Endodermal cell (in vitro differentiated cells): ENCODE results near the gene NIM1K. TPM values are rescaled to one million over a fixed set of nuclear protein-coding genes. Genes with fewer than 3 reads are reported as not detected.

Source experiments
- DNase-seq: peaks from one replicate; pipeline ENCODE4 v3.0.0-alpha.2; 2017
- H3K27ac ChIP-seq: 2 replicates; pipeline ENCODE4 v1.5.1; 2013; ENCODE audit warnings: mild to moderate bottlenecking, low read depth, low read length, moderate library complexity
- H3K27me3 ChIP-seq: 2 replicates; pipeline ENCODE4 v1.6.1; 2013; ENCODE audit warnings: mild to moderate bottlenecking, low read length, moderate library complexity; ENCODE audit not compliant: insufficient read depth, control insufficient read depth, poor library complexity, severe bottlenecking
- H3K36me3 ChIP-seq: 2 replicates; pipeline ENCODE4 v1.7.0; 2013; ENCODE audit warnings: mild to moderate bottlenecking, low read length, moderate library complexity; ENCODE audit not compliant: control insufficient read depth, insufficient read depth
- H3K4me1 ChIP-seq: one replicate; pipeline ENCODE4 v1.7.0; 2013; ENCODE audit warnings: low read length; ENCODE audit not compliant: control insufficient read depth, insufficient read depth
- H3K4me3 ChIP-seq: 2 replicates; pipeline ENCODE4 v1.5.1; 2013; ENCODE audit warnings: mild to moderate bottlenecking, low read length, moderate library complexity
- H3K9ac ChIP-seq: 2 replicates; pipeline ENCODE4 v1.6.1; 2013; ENCODE audit warnings: mild to moderate bottlenecking, low read length, moderate library complexity; ENCODE audit not compliant: poor library complexity, severe bottlenecking; ENCODE audit errors: extremely low read depth
- H3K9me3 ChIP-seq: 2 replicates; pipeline ENCODE4 v1.6.1; 2013; ENCODE audit warnings: mild to moderate bottlenecking, low read length, moderate library complexity; ENCODE audit not compliant: control insufficient read depth
- H3K27ac Mint-ChIP-seq: 2 replicates; pipeline ENCODE4 v1.8.0; 2020; ENCODE audit warnings: mixed read lengths
- H3K27me3 Mint-ChIP-seq: 2 replicates; pipeline ENCODE4 v1.8.0; 2021; ENCODE audit warnings: mild to moderate bottlenecking, mixed read lengths; ENCODE audit not compliant: insufficient read depth
- H3K36me3 Mint-ChIP-seq: 2 replicates; pipeline ENCODE4 v1.8.0; 2020; ENCODE audit warnings: low read depth, mixed read lengths
- H3K4me1 Mint-ChIP-seq: 2 replicates; pipeline ENCODE4 v1.8.0; 2020; ENCODE audit warnings: mixed read lengths
- H3K4me3 Mint-ChIP-seq: 2 replicates; pipeline ENCODE4 v1.8.0; 2020; ENCODE audit warnings: mild to moderate bottlenecking, moderate library complexity, mixed read lengths
- H3K9me3 Mint-ChIP-seq: 2 replicates; pipeline ENCODE4 v1.8.0; 2020; ENCODE audit warnings: mild to moderate bottlenecking, mixed read lengths
- CTCF ChIP-seq: fragments of 200-600 bp; sonication (generic); conservative IDR thresholded peaks from 2 replicates; pipeline ENCODE4 v1.5.0; 2021; ENCODE audit warnings: antibody characterized with exemption, mild to moderate bottlenecking
- WGBS, 2 experiments: methylation state at CpG; one replicate each; pipeline versions ENCODE4 v1.1.5 to v1.1.7; 2013; ENCODE audit warnings: missing lambda C conversion rate in 2 of 2, mixed read lengths in 1 of 2; ENCODE audit not compliant: insufficient coverage in 1 of 2, insufficient read length in 1 of 2; 5-methylcytosine and 5-hydroxymethylcytosine counted together
- total RNA-seq, 2 donors: library from RNA; stranded (reverse); fragmentation: NEBNext Ultra II Directional in 1 of 2; extraction: Animal tissue kit (Norgen Biotek cat#: 25700) in 1 of 2; gene quantifications; 2 replicates in 1 of 2; 3 replicates in 1 of 2; pipeline ENCODE4 v1.2.1, GENCODE V29; 2021

The NIM1K gene
- total RNA-seq, 2 donors from 2014 or later = not detected

- no peak overlapping the region for H3K4me3 Mint-ChIP-seq
- Histone ChIP-seq H3K36me3 (no peaks in the 10 kb centered on the region), H3K27ac (no peak overlapping the region), H3K9ac (no peak overlapping the region), H3K27me3 (peaks cover 28% of the 10 kb centered on the region), H3K9me3 (no peaks in the 10 kb centered on the region), H3K4me1 (peaks cover 2% of the 10 kb centered on the region), H3K4me3 (no peak overlapping the region)
- WGBS, 2 experiments = 94% methylated on average over 4 of the region's 4 CpGs
- no peaks in the 10 kb centered on the region for H3K36me3 Mint-ChIP-seq
- DNase-seq = no peak
- peaks cover 81% of the 10 kb centered on the region for H3K27me3 Mint-ChIP-seq
- H3K4me1 Mint-ChIP-seq = peaks cover 20% of the 10 kb centered on the region
- H3K9me3 Mint-ChIP-seq = peaks cover 3% of the 10 kb centered on the region
- TF ChIP-seq CTCF = no peak
- no peak overlapping the region for H3K27ac Mint-ChIP-seq
Measured at GRCh38 chr5:43207601-43208000, 15.6 kb downstream of the NIM1K start.

GRCh38 chr5:43208658-43209057 is 16.6 kb downstream of the NIM1K start:
- peaks cover 12% of the 10 kb centered on the region for H3K4me1 Mint-ChIP-seq
- peaks cover 3% of the 10 kb centered on the region for H3K9me3 Mint-ChIP-seq
- TF ChIP-seq CTCF = no peak
- WGBS, 2 experiments = 12 to 50% methylated on average over 1 of the region's 1 CpG
- H3K27me3 Mint-ChIP-seq = peaks cover 81% of the 10 kb centered on the region
- no peak for DNase-seq
- no peak overlapping the region for H3K4me3 Mint-ChIP-seq
- no peak overlapping the region for H3K27ac Mint-ChIP-seq
- H3K27me3 ChIP-seq = peaks cover 29% of the 10 kb centered on the region
- no peaks in the 10 kb centered on the region for H3K36me3 ChIP-seq
- no peak overlapping the region for H3K4me3 ChIP-seq
- H3K4me1 ChIP-seq = no peaks in the 10 kb centered on the region
- H3K27ac ChIP-seq = no peak overlapping the region
- H3K9ac ChIP-seq = no peak overlapping the region
- H3K36me3 Mint-ChIP-seq = no peaks in the 10 kb centered on the region
- no peaks in the 10 kb centered on the region for H3K9me3 ChIP-seq

- Histone ChIP-seq H3K9ac (no peak overlapping the region), H3K9me3 (no peaks in the 10 kb centered on the region), H3K27ac (no peak overlapping the region), H3K36me3 (no peaks in the 10 kb centered on the region), H3K27me3 (peaks cover 29% of the 10 kb centered on the region), H3K4me1 (no peaks in the 10 kb centered on the region), H3K4me3 (no peak overlapping the region)
- 78 to 83% methylated on average over 3 to 4 of the region's 4 CpGs for WGBS, 2 experiments
- H3K4me3 Mint-ChIP-seq = no peak overlapping the region
- H3K9me3 Mint-ChIP-seq = peaks cover 3% of the 10 kb centered on the region
- no peak for DNase-seq
- no peak for TF ChIP-seq CTCF
- H3K27me3 Mint-ChIP-seq = peaks cover 85% of the 10 kb centered on the region
- H3K4me1 Mint-ChIP-seq = peaks cover 12% of the 10 kb centered on the region
- H3K36me3 Mint-ChIP-seq = no peaks in the 10 kb centered on the region
- H3K27ac Mint-ChIP-seq = no peak overlapping the region
Measured at GRCh38 chr5:43209060-43209459, 17.0 kb downstream of the NIM1K start.
